ENCODE measurements around the gene KLRC3.
"Not testable (repeated sequence)": the region's sequence is repeated elsewhere in the genome, so short reads cannot be mapped to it uniquely, and the experiment has no call there.

KLRC3 gene

DNA sequence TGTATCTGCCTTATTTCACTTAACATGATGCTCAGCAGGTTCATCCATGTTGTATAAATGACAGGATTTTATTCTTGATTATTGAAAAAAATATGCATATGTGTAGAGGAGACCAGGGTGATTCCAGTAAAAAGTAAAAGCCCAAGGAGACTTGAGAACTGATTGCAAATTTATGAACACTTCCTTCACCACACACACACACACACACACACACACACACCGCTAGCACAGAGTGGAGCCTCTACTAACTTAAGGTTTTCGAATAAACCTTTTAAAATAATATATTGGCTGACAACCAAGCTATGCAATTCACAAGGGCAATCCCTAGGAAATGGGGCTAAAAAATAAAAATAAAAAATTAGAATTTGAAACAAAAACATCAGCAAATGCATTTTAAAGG is 22.2 kb downstream of the KLRC3 start:
- DNase-seq = no peak

DNA sequence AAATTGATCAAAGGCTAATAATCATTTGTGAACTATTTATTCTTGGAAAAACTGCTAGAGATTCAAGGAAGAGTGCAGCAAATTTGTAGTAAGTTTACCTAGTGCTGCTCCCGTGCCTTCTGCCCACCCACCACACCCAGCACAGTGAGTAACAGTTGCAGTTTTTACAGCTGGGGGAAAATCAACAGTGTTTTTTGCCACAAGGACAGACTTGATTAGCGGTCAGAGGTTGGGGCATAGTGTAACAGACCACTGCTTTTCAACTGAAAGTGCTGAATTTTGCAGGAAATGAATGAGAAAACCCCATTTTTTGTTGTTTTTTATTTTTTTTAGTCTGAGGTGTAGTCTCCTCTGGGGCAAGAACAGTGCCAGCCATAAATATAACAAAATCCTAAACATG is 23.1 kb downstream of the KLRC3 start:
- DNase-seq = no peak

DNA sequence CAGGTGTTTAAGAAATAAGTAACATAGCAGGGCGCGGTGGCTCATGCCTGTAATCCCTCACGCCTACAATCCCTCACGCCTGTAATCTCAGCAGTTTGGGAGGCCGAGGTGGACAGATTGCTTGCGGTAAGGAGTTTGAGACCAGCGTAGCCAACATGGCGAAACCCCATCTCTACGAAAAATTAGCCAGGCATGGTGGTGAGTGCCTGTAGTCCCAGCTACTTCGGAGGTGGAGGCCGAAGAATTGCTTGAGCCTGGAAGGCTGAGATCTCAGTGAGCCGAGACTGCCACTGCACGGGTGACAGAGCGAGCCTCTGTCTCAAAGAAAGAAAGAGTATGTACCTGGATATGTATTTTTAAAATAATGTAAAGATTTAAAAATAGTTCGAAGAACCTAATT is 24.2 kb downstream of the KLRC3 start:
- DNase-seq = not testable (repeated sequence)

GRCh38 chr12:10395390-10395998 is 24.9 kb downstream of the KLRC3 start:
- no peak for DNase-seq

GRCh38 chr12:10394531-10395152 is 25.8 kb downstream of the KLRC3 start:
- DNase-seq = not testable (repeated sequence)

GRCh38 chr12:10393291-10393690 is 27.1 kb downstream of the KLRC3 start:
- no peak for DNase-seq

DNA sequence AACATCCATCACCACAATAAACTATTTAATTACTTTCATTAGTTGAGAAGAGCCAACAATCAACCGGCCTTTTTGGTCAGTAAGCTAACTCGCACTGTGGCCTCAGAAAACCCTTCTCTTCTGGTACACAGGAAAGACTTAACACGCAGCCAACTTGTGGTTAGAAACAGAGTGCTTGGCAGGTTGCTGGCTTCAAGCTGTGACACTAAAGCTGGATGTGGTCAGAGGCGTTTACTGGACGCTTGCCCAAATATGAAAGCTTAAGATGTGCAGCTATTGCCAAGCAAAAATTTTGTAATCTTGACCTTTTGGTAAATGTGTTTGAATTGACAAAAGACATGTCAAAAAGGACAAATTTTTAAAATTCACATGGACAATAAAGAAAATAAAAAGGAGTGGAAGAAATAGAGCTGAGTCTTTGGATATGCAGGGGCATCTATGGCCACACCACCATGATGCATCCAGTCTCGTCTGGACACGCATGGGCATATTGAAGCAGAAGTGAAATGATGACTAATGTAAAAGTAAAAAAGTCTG is 27.9 kb downstream of the KLRC3 start:
- peak; percentile 16 for DNase-seq

GRCh38 chr12:10390991-10391390 is 29.4 kb downstream of the KLRC3 start:
- not testable (repeated sequence) for DNase-seq

DNA sequence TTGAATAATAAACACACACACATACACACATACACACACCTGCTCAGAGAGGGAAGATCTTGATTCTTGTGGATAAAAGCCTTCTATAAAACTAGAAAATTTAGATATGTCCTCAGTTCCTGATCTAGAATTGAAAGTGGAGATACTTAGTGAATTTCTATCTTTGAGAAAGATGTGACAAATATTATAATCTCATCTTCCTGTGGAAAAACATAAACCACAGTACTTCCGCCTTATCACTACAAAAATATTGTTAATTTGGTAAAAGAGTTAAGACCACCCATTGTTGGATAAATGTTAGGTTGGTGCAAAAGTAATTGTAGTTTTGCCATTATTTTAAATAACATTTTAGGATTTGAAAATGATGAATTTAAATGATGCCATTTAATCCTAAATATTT is 30.5 kb downstream of the KLRC3 start, which contains the start of gene KLRK1:
Gene KLRK1 (minus strand): TSS at position 138 of the 400 bp plus-strand sequence. CDS start 1,231 bp downstream, outside the sequence.
- DNase-seq = no peak

DNA sequence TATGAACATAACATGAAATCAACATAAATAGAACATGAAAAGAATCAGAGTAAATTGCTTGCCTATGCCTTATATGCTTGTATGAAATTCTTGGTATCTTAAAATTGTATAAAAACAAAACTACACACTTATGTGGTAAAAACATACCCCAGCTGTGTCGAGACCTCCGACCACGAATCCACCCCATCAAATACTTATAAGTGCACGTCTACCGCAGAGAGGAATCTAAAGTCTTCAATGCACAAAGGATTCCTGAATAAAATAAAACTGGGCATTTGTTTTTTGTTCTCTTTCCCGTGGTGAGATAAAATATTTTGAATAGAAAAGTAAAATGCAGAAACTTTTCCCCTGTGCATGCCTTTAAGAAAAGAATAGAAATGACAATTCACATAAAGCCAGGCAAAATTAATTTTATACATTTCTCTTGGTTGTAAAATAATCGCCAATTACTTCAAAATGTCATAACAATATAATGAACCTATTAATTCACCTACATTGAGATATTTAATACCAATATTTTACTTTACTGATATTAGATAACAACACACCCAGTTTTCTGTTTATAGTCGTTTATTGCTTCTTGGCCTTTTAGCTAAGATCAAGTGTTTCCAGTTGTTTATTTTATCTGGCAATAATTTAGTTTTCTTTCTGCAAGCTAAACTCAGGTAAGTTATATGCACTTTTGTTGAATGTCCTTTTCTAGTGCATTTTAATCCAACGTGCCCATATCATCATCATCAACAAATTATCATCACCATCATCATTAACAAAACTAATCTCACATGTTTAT is 31.6 kb downstream of the KLRC3 start:
- no peak for DNase-seq

- not testable (repeated sequence) for DNase-seq
These were observed 32.9 kb downstream of the KLRC3 start for GRCh38 chr12:10387498-10387897.

GRCh38 chr12:10386857-10387256 is 33.5 kb downstream of the KLRC3 start:
- no peak for DNase-seq

- no peak for DNase-seq
These were observed 35.2 kb downstream of the KLRC3 start for GRCh38 chr12:10385166-10385613.

GRCh38 chr12:10384191-10384590 is 36.2 kb downstream of the KLRC3 start:
- no peak for DNase-seq

DNA sequence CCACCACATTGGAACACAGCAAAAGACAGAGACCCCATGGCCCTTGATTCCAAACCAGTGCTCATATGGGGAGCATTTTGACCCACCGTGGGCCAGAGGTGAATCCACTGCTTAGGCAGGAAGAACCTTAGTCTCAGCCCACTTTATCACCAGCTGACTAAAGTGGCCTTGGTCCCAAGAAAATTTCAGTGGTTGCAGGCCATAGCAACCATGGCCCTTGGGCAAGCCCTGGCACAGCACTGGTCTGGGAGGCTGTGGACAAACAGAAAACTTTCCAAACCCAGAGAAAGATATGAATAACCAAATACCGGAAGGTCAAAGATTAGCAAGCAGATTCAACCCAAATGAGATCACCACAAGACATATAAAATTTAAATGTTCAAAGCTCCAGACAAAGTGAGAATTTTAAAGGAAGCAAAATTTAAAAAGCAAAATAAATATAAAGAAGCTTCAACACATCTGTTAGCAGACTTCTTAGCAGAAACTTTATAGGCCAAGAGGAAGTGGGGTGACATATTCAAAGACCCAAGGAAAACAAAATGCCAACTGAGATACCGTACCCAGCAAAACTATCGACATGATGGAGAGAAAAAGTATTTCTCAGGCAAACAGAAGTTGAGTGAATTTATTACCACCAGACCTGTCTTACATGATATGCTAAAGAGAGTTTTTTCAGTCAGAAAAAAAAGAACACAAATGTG is 38.3 kb downstream of the KLRC3 start:
- no peak for DNase-seq

- not testable (repeated sequence) for DNase-seq
These were observed 41.7 kb downstream of the KLRC3 start for GRCh38 chr12:10378737-10379136.

DNA sequence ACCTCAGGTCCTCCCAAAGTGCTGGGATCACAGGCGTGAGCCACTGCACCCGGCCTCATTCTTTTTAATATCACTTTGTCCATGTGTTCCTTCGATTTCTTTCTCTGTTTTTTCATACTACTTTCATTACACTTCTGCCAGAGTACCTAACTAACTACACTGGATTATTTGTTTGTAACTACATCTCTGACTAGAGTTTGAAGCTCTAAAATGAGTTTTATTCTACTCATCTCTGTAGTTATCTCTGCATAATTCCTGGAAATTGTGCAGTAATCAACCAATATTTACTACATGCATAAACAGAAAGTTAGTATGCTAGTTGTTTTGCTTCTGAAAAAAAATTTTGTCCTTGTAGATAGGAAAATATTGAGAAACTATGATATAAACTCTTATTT is 45.8 kb downstream of the KLRC3 start:
- DNase-seq = no peak

GRCh38 chr12:10372559-10372958 is 47.8 kb downstream of the KLRC3 start:
- DNase-seq = no peak

GRCh38 chr12:10371893-10372535 is 48.4 kb downstream of the KLRC3 start:
- not testable (repeated sequence) for DNase-seq

DNA sequence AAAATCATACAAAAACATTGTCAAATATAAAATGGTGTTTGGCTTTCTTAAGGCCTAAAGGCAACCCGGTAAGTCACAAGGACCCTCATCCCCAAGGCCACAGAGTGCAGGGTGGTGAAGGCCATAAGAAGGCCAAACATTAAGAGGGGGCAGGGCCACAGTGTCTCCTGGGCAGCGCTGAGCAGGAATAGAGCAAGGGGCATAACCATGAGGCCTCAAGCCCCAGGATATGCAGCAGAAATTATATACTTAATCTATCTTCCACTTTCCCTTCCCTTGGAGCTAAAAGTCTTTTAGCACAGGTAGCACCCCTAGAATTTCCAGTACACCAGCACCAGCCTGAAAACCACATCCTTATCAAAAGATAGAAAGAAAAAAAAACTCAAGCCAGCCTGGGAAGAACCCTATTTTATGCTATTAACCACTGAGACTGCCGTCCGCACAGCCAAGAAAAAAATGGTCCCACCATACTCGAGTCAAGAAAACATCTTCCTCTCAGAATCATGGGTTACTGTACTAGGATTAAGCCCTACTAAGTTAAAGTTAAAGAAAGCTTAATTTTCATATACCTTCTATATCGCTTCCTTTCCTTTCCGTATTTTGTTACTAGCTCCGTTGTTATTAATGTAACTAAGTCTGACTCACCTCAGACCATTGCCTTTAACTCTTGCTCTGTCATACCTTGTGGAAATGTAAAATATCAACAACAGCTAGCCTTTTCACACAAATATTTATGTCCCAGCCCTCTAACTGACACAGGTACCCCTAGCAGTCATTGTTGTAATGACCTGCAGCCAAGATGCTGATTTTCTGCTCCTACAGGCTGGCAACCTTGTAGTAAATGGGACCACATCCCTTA is 50.6 kb downstream of the KLRC3 start:
- no peak for DNase-seq

All from GDM1 (cell line).